Measurements from ENCODE around the gene USP2.

DNA sequence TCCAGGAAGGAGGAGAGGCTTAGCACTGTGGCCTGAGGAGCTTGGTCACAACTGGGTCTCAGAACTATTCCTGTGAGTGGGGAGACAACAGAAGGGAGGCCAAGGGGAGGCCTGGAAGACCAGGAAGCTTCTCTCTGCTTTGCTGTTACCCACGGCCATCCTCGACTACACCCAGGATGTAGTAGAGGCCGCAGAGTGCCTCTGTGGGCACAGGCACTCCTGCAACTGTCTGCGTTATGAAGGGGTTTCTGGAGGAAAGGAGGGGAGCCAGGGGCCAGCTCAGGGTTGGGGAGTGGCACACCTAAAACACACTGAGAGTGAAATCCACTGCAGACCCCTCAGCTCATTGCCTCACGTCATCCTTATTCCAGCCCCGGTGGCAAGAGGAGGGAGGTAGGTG lies 31.2 kb downstream of the USP2 start:
- TF ChIP-seq, protein P1, sequence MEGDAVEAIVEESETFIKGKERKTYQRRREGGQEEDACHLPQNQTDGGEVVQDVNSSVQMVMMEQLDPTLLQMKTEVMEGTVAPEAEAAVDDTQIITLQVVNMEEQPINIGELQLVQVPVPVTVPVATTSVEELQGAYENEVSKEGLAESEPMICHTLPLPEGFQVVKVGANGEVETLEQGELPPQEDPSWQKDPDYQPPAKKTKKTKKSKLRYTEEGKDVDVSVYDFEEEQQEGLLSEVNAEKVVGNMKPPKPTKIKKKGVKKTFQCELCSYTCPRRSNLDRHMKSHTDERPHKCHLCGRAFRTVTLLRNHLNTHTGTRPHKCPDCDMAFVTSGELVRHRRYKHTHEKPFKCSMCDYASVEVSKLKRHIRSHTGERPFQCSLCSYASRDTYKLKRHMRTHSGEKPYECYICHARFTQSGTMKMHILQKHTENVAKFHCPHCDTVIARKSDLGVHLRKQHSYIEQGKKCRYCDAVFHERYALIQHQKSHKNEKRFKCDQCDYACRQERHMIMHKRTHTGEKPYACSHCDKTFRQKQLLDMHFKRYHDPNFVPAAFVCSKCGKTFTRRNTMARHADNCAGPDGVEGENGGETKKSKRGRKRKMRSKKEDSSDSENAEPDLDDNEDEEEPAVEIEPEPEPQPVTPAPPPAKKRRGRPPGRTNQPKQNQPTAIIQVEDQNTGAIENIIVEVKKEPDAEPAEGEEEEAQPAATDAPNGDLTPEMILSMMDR (IDR thresholded peaks at IDR 0.05): no peak
- no peak for TF ChIP-seq POLR2AphosphoS5 (IDR thresholded peaks at IDR 0.05)
- TF ChIP-seq POLR2A (IDR thresholded peaks at IDR 0.05): no peak
